Erythroblast (primary cell): ENCODE measurements around the gene TEKT5.

Source experiments
- GATA1 ChIP-seq: IDR thresholded peaks from 2 replicates; pipeline ENCODE4 v1.6.1; 2011; ENCODE audit warnings: low read depth, mild to moderate bottlenecking, control low read depth, low read length, moderate library complexity
- POLR2A ChIP-seq: IDR thresholded peaks from 2 replicates; pipeline ENCODE4 v1.6.1; 2011; ENCODE audit warnings: mild to moderate bottlenecking, low read length

DNA sequence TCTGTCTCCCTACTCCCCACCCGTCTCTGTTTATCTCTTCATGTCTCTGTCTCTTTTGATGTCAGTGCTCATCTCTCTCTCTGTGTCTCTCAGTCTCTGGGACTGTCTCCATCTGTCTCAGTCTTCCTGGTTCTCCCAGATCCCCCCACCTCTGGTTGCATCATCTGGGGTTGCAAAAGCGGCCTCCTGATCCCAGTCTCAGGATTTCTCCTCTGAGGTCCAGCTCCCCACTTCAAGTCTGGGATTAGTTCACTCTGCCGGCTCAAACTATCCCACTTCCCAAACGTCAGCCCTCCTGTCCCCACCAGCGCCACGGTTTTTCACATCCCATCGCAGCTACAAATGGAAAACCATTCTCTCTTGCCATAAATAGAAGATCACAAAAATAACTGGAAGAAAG is 9.0 kb downstream of the TEKT5 start:
- TF ChIP-seq GATA1 (no peak), POLR2A (no peak)
